Vagina (tissue), 2 donors: ENCODE data around the gene RYR3. TPM values are rescaled to one million over a fixed set of nuclear protein-coding genes. Genes with fewer than 3 reads are reported as not detected.
"Not testable (repeated sequence)": the region's sequence is repeated elsewhere in the genome, so short reads cannot be mapped to it uniquely, and the experiment has no call there.

ENCODE experiments used
- DNase-seq, 2 donors: peaks; one replicate each; pipeline ENCODE4 v3.0.0-alpha.2; 2017; ENCODE audit errors: extremely low spot score in 2 of 2
- H3K27ac ChIP-seq: fragments of 200-600 bp; sonication (generic); one replicate; pipeline ENCODE4 v1.5.1; 2019
- H3K27me3 ChIP-seq: fragments of 200-600 bp; sonication (generic); one replicate; pipeline ENCODE4 v1.5.1; 2019
- H3K36me3 ChIP-seq, 2 donors: fragments of 200-600 bp; sonication (generic); one replicate each; pipeline ENCODE4 v1.5.1; 2017 to 2019
- H3K4me1 ChIP-seq: fragments of 200-600 bp; sonication (generic); one replicate; pipeline ENCODE4 v1.5.1; 2019
- H3K4me3 ChIP-seq, 2 donors: fragments of 200-600 bp; sonication (generic); 1 replicate in 1 of 2; 2 replicates in 1 of 2; pipeline ENCODE4 v1.5.1; 2016 to 2019
- H3K9me3 ChIP-seq: fragments of 200-600 bp; sonication (generic); one replicate; pipeline ENCODE4 v1.5.1; 2019
- CTCF ChIP-seq, 3 experiments: fragments of 450-650 bp in 2 of 3; fragments of 200-600 bp in 1 of 3; sonication (generic) in 1 of 3; IDR thresholded peaks; one replicate each; pipeline ENCODE4 v1.5.1; 2017 to 2019; ENCODE audit warnings: antibody characterized with exemption in 3 of 3, mild to moderate bottlenecking in 2 of 3, moderate library complexity in 2 of 3
- POLR2A ChIP-seq, 2 donors: fragments of 450-650 bp; IDR thresholded peaks; one replicate each; pipeline ENCODE4 v1.6.1; 2017; ENCODE audit warnings: antibody characterized with exemption in 2 of 2, mild to moderate bottlenecking in 2 of 2, moderate library complexity in 2 of 2
- POLR2AphosphoS5 ChIP-seq, 2 donors: sonication (generic); formaldehyde crosslinking; IDR thresholded peaks; one replicate each; pipeline ENCODE4 v1.9.0; 2017; ENCODE audit warnings: antibody characterized with exemption in 2 of 2, mild to moderate bottlenecking in 2 of 2, low read depth in 1 of 2; ENCODE audit not compliant: insufficient read depth in 1 of 2
- intact Hi-C: fragments of 100-400 bp; cut with DNase I; formaldehyde crosslinking; loops from one replicate; pipeline ENCODE4 v1.15.1; 2023
- total RNA-seq: library from RNA; depleted of rRNA; stranded (reverse); fragments of >200 nt; gene quantifications from one replicate; pipeline ENCODE4 v1.2.3, GENCODE V29; 2016

RYR3 gene
- total RNA-seq, 1 donor from 2014 or later, result 16.5 TPM

- Histone ChIP-seq H3K4me1 (no peaks in the 10 kb centered on the region), H3K4me3 (no peak overlapping the region), H3K36me3 (no peaks in the 10 kb centered on the region), H3K9me3 (no peaks in the 10 kb centered on the region), H3K27me3 (no peaks in the 10 kb centered on the region), H3K27ac (no peak overlapping the region)
- no peak for TF ChIP-seq POLR2AphosphoS5 (IDR thresholded peaks at IDR 0.05; ENCODE audit: insufficient read depth in 1 of 2, low read depth in 1 of 2)
- no peak for TF ChIP-seq CTCF (IDR thresholded peaks at IDR 0.05)
- TF ChIP-seq POLR2A (IDR thresholded peaks at IDR 0.05), result no peak
- intact Hi-C loops, result no loop called here
- DNase-seq, result no peak
These were observed 276.3 kb downstream of the RYR3 start for GRCh38 chr15:33586786-33587697.

DNA sequence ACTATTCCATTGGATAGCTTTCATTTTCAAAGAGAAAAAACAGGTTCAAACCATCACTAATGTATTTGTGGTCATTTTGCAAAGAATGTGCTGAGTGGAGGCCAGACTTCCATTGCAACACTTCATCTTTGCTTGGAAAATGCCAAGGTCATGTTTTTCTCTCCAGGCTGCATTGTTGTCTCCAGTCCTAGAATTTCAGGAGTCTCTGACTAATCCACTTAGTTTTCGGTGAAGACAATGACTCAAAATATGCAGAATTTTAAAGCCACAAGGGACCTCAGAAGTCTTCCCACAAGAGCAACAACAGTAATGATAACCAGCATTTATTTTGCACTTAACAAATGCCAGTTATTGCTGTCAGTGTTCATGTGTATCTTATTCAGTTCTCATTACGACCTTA lies 277.0 kb downstream of the RYR3 start:
- Histone ChIP-seq H3K4me3 (no peak overlapping the region), H3K4me1 (no peaks in the 10 kb centered on the region), H3K9me3 (no peaks in the 10 kb centered on the region), H3K36me3 (no peaks in the 10 kb centered on the region), H3K27ac (no peak overlapping the region), H3K27me3 (no peaks in the 10 kb centered on the region)
- intact Hi-C loops, result no loop called here
- DNase-seq, result no peak
- TF ChIP-seq CTCF (IDR thresholded peaks at IDR 0.05) (no peak), POLR2A (IDR thresholded peaks at IDR 0.05) (no peak), POLR2AphosphoS5 (IDR thresholded peaks at IDR 0.05; ENCODE audit: insufficient read depth in 1 of 2, low read depth in 1 of 2) (no peak)

- Histone ChIP-seq H3K27ac (no peak overlapping the region), H3K4me1 (no peaks in the 10 kb centered on the region), H3K9me3 (no peaks in the 10 kb centered on the region), H3K36me3 (no peaks in the 10 kb centered on the region), H3K27me3 (no peaks in the 10 kb centered on the region), H3K4me3 (no peak overlapping the region)
- TF ChIP-seq CTCF (IDR thresholded peaks at IDR 0.05) (no peak), POLR2A (IDR thresholded peaks at IDR 0.05) (no peak), POLR2AphosphoS5 (IDR thresholded peaks at IDR 0.05; ENCODE audit: insufficient read depth in 1 of 2, low read depth in 1 of 2) (no peak)
- no peak for DNase-seq
- intact Hi-C loops, result no loop called here
These were observed 282.1 kb downstream of the RYR3 start for GRCh38 chr15:33592864-33593263.

DNA sequence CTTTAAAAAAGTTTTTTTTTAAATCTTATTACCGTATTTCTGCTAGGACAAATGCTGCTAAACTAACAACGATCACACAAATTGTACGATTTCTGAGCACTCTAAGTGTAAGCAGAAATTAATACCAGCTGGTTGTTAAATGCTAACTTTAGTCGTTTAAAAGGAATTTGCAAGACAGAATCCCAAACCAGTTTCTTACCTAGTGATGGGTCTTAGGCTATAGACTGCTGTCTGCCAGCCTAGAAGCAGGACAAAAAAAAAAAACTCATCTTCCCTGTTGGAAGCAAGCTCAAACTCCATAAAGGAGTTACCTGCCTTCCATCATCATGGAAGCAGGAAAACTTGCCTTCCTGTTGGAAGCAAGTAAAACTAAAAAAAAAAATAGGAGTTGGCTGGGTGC lies 287.6 kb downstream of the RYR3 start:
- intact Hi-C loops, result not testable (repeated sequence)

GRCh38 chr15:33600212-33600611 lies 289.4 kb downstream of the RYR3 start:
- Histone ChIP-seq H3K4me3 (no peak overlapping the region), H3K9me3 (no peaks in the 10 kb centered on the region), H3K27me3 (no peaks in the 10 kb centered on the region), H3K4me1 (no peaks in the 10 kb centered on the region), H3K36me3 (no peaks in the 10 kb centered on the region), H3K27ac (no peak overlapping the region)
- no peak for TF ChIP-seq POLR2AphosphoS5 (IDR thresholded peaks at IDR 0.05; ENCODE audit: insufficient read depth in 1 of 2, low read depth in 1 of 2)
- TF ChIP-seq CTCF (IDR thresholded peaks at IDR 0.05), result no peak
- TF ChIP-seq POLR2A (IDR thresholded peaks at IDR 0.05), result no peak
- DNase-seq, result no peak
- intact Hi-C loops, result no loop called here

More for the DNA sequence above, 287.6 kb downstream of the RYR3 start:
- H3K4me3 ChIP-seq, H3K36me3 ChIP-seq, H3K9me3 ChIP-seq, H3K27me3 ChIP-seq, DNase-seq, H3K4me1 ChIP-seq, H3K27ac ChIP-seq: not testable (repeated sequence)
